Activated CD4-positive, alpha-beta T cell treated with anti-CD3 and anti-CD28 coated beads for 24 hours (primary cell): ENCODE measurements around the gene SLC9A8.
"Not testable (repeated sequence)": the region's sequence is repeated elsewhere in the genome, so short reads cannot be mapped to it uniquely, and the experiment has no call there.

Experiments used
- DNase-seq, 2 donors: peaks; one replicate each; pipeline ENCODE4 v3.0.0-alpha.2; 2020; ENCODE audit warnings: low read depth in 2 of 2

The SLC9A8 gene

GRCh38 chr20:49850463-49851230, 38.0 kb downstream of the SLC9A8 start:
- DNase-seq, result no peak

GRCh38 chr20:49851231-49851705, 38.6 kb downstream of the SLC9A8 start:
- DNase-seq, result no peak

GRCh38 chr20:49851991-49852390, 39.4 kb downstream of the SLC9A8 start:
- DNase-seq, result no peak

- no peak for DNase-seq
Observed at GRCh38 chr20:49852522-49853080, 40.0 kb downstream of the SLC9A8 start.

GRCh38 chr20:49853640-49854039, 41.0 kb downstream of the SLC9A8 start:
- no peak for DNase-seq

GRCh38 chr20:49854190-49854875, 41.7 kb downstream of the SLC9A8 start:
- no peak for DNase-seq

- DNase-seq, result no peak
Observed at GRCh38 chr20:49856904-49857303, 44.3 kb downstream of the SLC9A8 start.

GRCh38 chr20:49858076-49858585, 45.5 kb downstream of the SLC9A8 start:
- no peak for DNase-seq

- DNase-seq, result no peak
Observed at GRCh38 chr20:49859011-49859410, 46.4 kb downstream of the SLC9A8 start.

GRCh38 chr20:49859807-49860206, 47.2 kb downstream of the SLC9A8 start:
- DNase-seq, result no peak

GRCh38 chr20:49861232-49861631, 48.6 kb downstream of the SLC9A8 start:
- not testable (repeated sequence) for DNase-seq

- DNase-seq, result no peak
Observed at GRCh38 chr20:49862607-49863200, 50.1 kb downstream of the SLC9A8 start.

GRCh38 chr20:49863666-49864065, 51.0 kb downstream of the SLC9A8 start:
- no peak for DNase-seq

- no peak for DNase-seq
Observed at GRCh38 chr20:49865559-49865958, 52.9 kb downstream of the SLC9A8 start.

GRCh38 chr20:49866051-49866450, 53.4 kb downstream of the SLC9A8 start:
- no peak for DNase-seq

GRCh38 chr20:49867453-49868215, 55.0 kb downstream of the SLC9A8 start:
- no peak for DNase-seq

- DNase-seq, result no peak
Observed at GRCh38 chr20:49868538-49868937, 55.9 kb downstream of the SLC9A8 start.

- no peak for DNase-seq
Observed at GRCh38 chr20:49868964-49869363, 56.3 kb downstream of the SLC9A8 start.

- no peak for DNase-seq
Observed at GRCh38 chr20:49870261-49870660, 57.6 kb downstream of the SLC9A8 start.

GRCh38 chr20:49871391-49871948, 58.8 kb downstream of the SLC9A8 start:
- DNase-seq, result no peak

- no peak for DNase-seq
Observed at GRCh38 chr20:49872056-49872455, 59.4 kb downstream of the SLC9A8 start.
